H1 (cell line): ENCODE results near the gene ARF6. TPM values are rescaled to one million over a fixed set of nuclear protein-coding genes. Genes with fewer than 3 reads are reported as not detected.

ENCODE experiments used
- CTCF ChIA-PET: fragments of 300-600 bp; sonication (Branson Sonifier 250); formaldehyde crosslinking; loops from one replicate; lab custom pipeline; 2021; ENCODE audit not compliant: partially characterized antibody; lab: Charles Lee
- POLR2A ChIA-PET: fragments of 300-600 bp; sonication (Branson Sonifier 250); formaldehyde crosslinking; loops from one replicate; lab custom pipeline; 2021; ENCODE audit warnings: inconsistent platforms; ENCODE audit not compliant: partially characterized antibody; lab: Charles Lee
- DNase-seq, 2 experiments: peaks; one replicate each; pipeline versions ENCODE4 v3.0.0 to v3.0.0-alpha.2; 2010 to 2022; ENCODE audit warnings: low spot score in 2 of 2, low read depth in 1 of 2, mixed read lengths in 1 of 2
- FAIRE-seq: peaks from 2 replicates; lab custom pipeline; 2011; peaks lifted over from hg19 to GRCh38; lab: Jason Lieb, UNC
- H2AFZ ChIP-seq: 2 replicates; pipeline ENCODE4 v1.8.1; 2012; ENCODE audit warnings: low read length, inconsistent platforms
- H2AK5ac ChIP-seq: 2 replicates; pipeline ENCODE4 v1.6.1; 2013; ENCODE audit warnings: low read depth, low read length
- H2BK120ac ChIP-seq: replicated peaks from 2 replicates; pipeline ENCODE3; 2013; ENCODE audit warnings: low read depth, low read length, inconsistent platforms
- H2BK12ac ChIP-seq: 2 replicates; pipeline ENCODE4 v1.6.1; 2013; ENCODE audit warnings: low read depth, low read length
- H2BK15ac ChIP-seq: 2 replicates; pipeline ENCODE4 v1.6.1; 2013; ENCODE audit warnings: low read length
- H2BK20ac ChIP-seq: 2 replicates; pipeline ENCODE4 v1.6.1; 2013; ENCODE audit warnings: low read length
- H2BK5ac ChIP-seq: 2 replicates; pipeline ENCODE4 v1.6.1; 2013; ENCODE audit warnings: low read depth, low read length
- H3K14ac ChIP-seq: 2 replicates; pipeline ENCODE4 v1.6.1; 2013; ENCODE audit warnings: inconsistent platforms; ENCODE audit not compliant: insufficient read length
- H3K18ac ChIP-seq: 2 replicates; pipeline ENCODE4 v1.6.1; 2013; ENCODE audit warnings: low read length; ENCODE audit errors: extremely low read depth
- H3K23ac ChIP-seq: 2 replicates; pipeline ENCODE4 v1.6.1; 2013; ENCODE audit warnings: inconsistent platforms; ENCODE audit not compliant: insufficient read length
- H3K23me2 ChIP-seq: 2 replicates; pipeline ENCODE4 v1.6.1; 2013; ENCODE audit warnings: low read depth, low read length
- H3K27ac ChIP-seq: 2 replicates; pipeline ENCODE4 v1.6.1; 2011; ENCODE audit warnings: low read depth, low read length, inconsistent platforms
- H3K27me3 ChIP-seq, 4 experiments: replicated peaks in 1 of 4; 1 replicate in 1 of 4; 2 replicates in 3 of 4; pipeline versions ENCODE4 v1.6.1 to v1.8.1; 2011 to 2013; ENCODE audit warnings: low read length in 3 of 4, mild to moderate bottlenecking in 3 of 4, inconsistent platforms in 2 of 4, mixed read lengths in 2 of 4, moderate library complexity in 1 of 4; ENCODE audit not compliant: control insufficient read depth in 3 of 4, insufficient read depth in 3 of 4; ENCODE audit errors: extremely low read depth in 1 of 4
- H3K36me3 ChIP-seq, 4 experiments: 2 replicates each; pipeline versions ENCODE4 v1.6.1 to v1.8.1; 2011 to 2013; ENCODE audit warnings: mild to moderate bottlenecking in 4 of 4, low read length in 3 of 4, moderate library complexity in 2 of 4, control low read depth in 1 of 4, inconsistent platforms in 1 of 4; ENCODE audit not compliant: insufficient read depth in 4 of 4, control insufficient read depth in 2 of 4
- H3K4ac ChIP-seq: replicated peaks from 2 replicates; pipeline ENCODE3; 2013; ENCODE audit warnings: low read length, low read depth, mixed read lengths, inconsistent platforms; ENCODE audit not compliant: insufficient read length
- H3K4me1 ChIP-seq, 4 experiments: replicated peaks in 1 of 4; 1 replicate in 1 of 4; 2 replicates in 3 of 4; pipeline versions ENCODE4 v1.6.1 to v1.8.1; 2011 to 2013; ENCODE audit warnings: low read length in 3 of 4, inconsistent platforms in 2 of 4, mixed read lengths in 1 of 4; ENCODE audit not compliant: insufficient read depth in 4 of 4, control insufficient read depth in 3 of 4
- H3K4me2 ChIP-seq, 2 experiments: 2 replicates each; pipeline versions ENCODE4 v1.6.1 to v1.8.1; 2011 to 2013; ENCODE audit warnings: low read depth in 2 of 2, low read length in 2 of 2, control low read depth in 1 of 2, inconsistent platforms in 1 of 2, mild to moderate bottlenecking in 1 of 2; ENCODE audit not compliant: insufficient read depth in 1 of 2
- H3K4me3 ChIP-seq, 4 experiments: fragments of 200-600, 300-600 bp in 1 of 4; sonication (generic), shearing (Covaris generic), sonication (Bioruptor Twin) in 1 of 4; 2 replicates each; pipeline versions ENCODE4 v1.5.1 to v1.8.1; 2011 to 2016; ENCODE audit warnings: low read length in 4 of 4, low read depth in 3 of 4, control low read depth in 2 of 4, inconsistent platforms in 2 of 4, mild to moderate bottlenecking in 2 of 4, mixed read lengths in 1 of 4, moderate library complexity in 1 of 4; ENCODE audit not compliant: insufficient read depth in 2 of 4; ENCODE audit errors: extremely low read depth in 1 of 4
- H3K56ac ChIP-seq: replicated peaks from 2 replicates; pipeline ENCODE3; 2013; ENCODE audit warnings: low read depth, mild to moderate bottlenecking, mixed read lengths, low read length, inconsistent platforms; ENCODE audit not compliant: insufficient read length
- H3K79me1 ChIP-seq: 2 replicates; pipeline ENCODE4 v1.6.1; 2013; ENCODE audit warnings: low read depth, low read length, control low read depth
- H3K79me2 ChIP-seq, 2 experiments: 2 replicates each; pipeline versions ENCODE4 v1.6.1 to v1.8.1; 2012 to 2013; ENCODE audit warnings: low read length in 2 of 2, mild to moderate bottlenecking in 2 of 2, inconsistent platforms in 1 of 2; ENCODE audit not compliant: insufficient read depth in 2 of 2, control insufficient read depth in 1 of 2
- H3K9ac ChIP-seq, 4 experiments: replicated peaks in 1 of 4; 1 replicate in 1 of 4; 2 replicates in 3 of 4; pipeline versions ENCODE4 v1.6.1 to v1.8.1; 2011 to 2013; ENCODE audit warnings: low read depth in 3 of 4, low read length in 3 of 4, control low read depth in 2 of 4, mild to moderate bottlenecking in 2 of 4, moderate library complexity in 2 of 4, inconsistent platforms in 1 of 4; ENCODE audit errors: extremely low read depth in 1 of 4
- H3K9me3 ChIP-seq, 2 experiments: 2 replicates each; pipeline versions ENCODE4 v1.6.1 to v1.8.1; 2012 to 2013; ENCODE audit warnings: mild to moderate bottlenecking in 2 of 2, moderate library complexity in 2 of 2, control low read depth in 1 of 2, inconsistent platforms in 1 of 2, low read depth in 1 of 2, low read length in 1 of 2, mixed read lengths in 1 of 2; ENCODE audit not compliant: insufficient read depth in 2 of 2
- H4K20me1 ChIP-seq, 2 experiments: replicated peaks in 1 of 2; 2 replicates each; pipeline versions ENCODE3 to v1.8.1; 2011 to 2013; ENCODE audit warnings: inconsistent platforms in 2 of 2, low read length in 2 of 2, mild to moderate bottlenecking in 1 of 2; ENCODE audit not compliant: insufficient read depth in 2 of 2, control insufficient read depth in 1 of 2
- H4K5ac ChIP-seq: 2 replicates; pipeline ENCODE4 v1.6.1; 2013; ENCODE audit warnings: low read length, low read depth, mixed read lengths, inconsistent platforms; ENCODE audit not compliant: insufficient read length
- H4K8ac ChIP-seq: 2 replicates; pipeline ENCODE4 v1.8.0; 2013; ENCODE audit warnings: mild to moderate bottlenecking, moderate library complexity, low read length, inconsistent platforms; ENCODE audit not compliant: insufficient read depth; ENCODE audit errors: extremely low read depth
- H4K91ac ChIP-seq: replicated peaks from 2 replicates; pipeline ENCODE3; 2013; ENCODE audit warnings: low read length, mixed read lengths, inconsistent platforms; ENCODE audit not compliant: insufficient read length
- CTCF ChIP-seq, 3 experiments: IDR thresholded peaks; 1 replicate in 2 of 3; 2 replicates in 1 of 3; pipeline versions ENCODE4 v1.5.1 to v1.6.1; 2011; ENCODE audit warnings: low read length in 3 of 3, mild to moderate bottlenecking in 3 of 3, inconsistent platforms in 2 of 3, low read depth in 1 of 3, moderate library complexity in 1 of 3; ENCODE audit not compliant: insufficient read depth in 1 of 3; ENCODE audit errors: control extremely low read depth in 1 of 3
- JUND ChIP-seq: IDR thresholded peaks from 2 replicates; pipeline ENCODE4 v1.6.1; 2011; ENCODE audit warnings: mild to moderate bottlenecking, improper control_type of control experiment, low read length
- RAD21 ChIP-seq, 2 experiments: IDR thresholded peaks in 1 of 2; conservative IDR thresholded peaks in 1 of 2; 2 replicates each; pipeline ENCODE4 v1.6.1; 2011; ENCODE audit warnings: low read depth in 2 of 2, low read length in 2 of 2, improper control_type of control experiment in 1 of 2, inconsistent platforms in 1 of 2, mild to moderate bottlenecking in 1 of 2, moderate library complexity in 1 of 2
- SP2 ChIP-seq: IDR thresholded peaks from 2 replicates; pipeline ENCODE4 v1.6.1; 2012; ENCODE audit warnings: mild to moderate bottlenecking, low read length, inconsistent platforms
- SP4 ChIP-seq: IDR thresholded peaks from 2 replicates; pipeline ENCODE4 v1.6.1; 2012; ENCODE audit warnings: low read length, inconsistent platforms
- TAF1 ChIP-seq: IDR thresholded peaks from 2 replicates; pipeline ENCODE4 v1.6.1; 2011; ENCODE audit warnings: mild to moderate bottlenecking, low read depth, low read length
- WGBS, 2 experiments: shearing (Covaris generic) in 1 of 2; methylation state at CpG; one replicate each; pipeline versions ENCODE4 v1.1.6 to v1.1.7; 2013 to 2015; ENCODE audit warnings: low lambda C conversion rate in 2 of 2, mixed read lengths in 2 of 2, inconsistent platforms in 1 of 2, low coverage in 1 of 2, missing lambda C conversion rate in 1 of 2; ENCODE audit not compliant: insufficient replicate concordance in 2 of 2, insufficient coverage in 1 of 2, insufficient read length in 1 of 2; ENCODE audit errors: extremely low coverage in 1 of 2, missing lambda C conversion rate in 1 of 2; 5-methylcytosine and 5-hydroxymethylcytosine counted together
- polyA plus RNA-seq, 7 experiments: library from polyadenylated mRNA; depleted of rRNA in 3 of 7; stranded (reverse) in 5 of 7; unstranded in 2 of 7; fragments of >200 nt in 5 of 7; fragments of 200-250 nt in 2 of 7; gene quantifications; 1 replicate in 5 of 7; 2 replicates in 1 of 7; 4 replicates in 1 of 7; pipeline versions ENCODE4 v1.2.1 to v1.2.3, GENCODE V29; 2011 to 2013; ENCODE audit warnings: missing spikeins in 2 of 7, mixed read lengths in 2 of 7
- total RNA-seq: library from RNA; stranded (reverse); fragmentation: NEBNext Ultra II Directional; extraction: Animal tissue kit (Norgen Biotek cat#: 25700); gene quantifications from 2 replicates; pipeline ENCODE4 v1.2.1, GENCODE V29; 2021

The ARF6 gene
- total and polyA plus RNA-seq, 2 of the 8 experiments (the other 6 are each of a cell fraction or from before 2014, with no cell fraction given) = 17.2 to 56.7 TPM

- 100% methylated on average over 2 of the region's 2 CpGs; no CpG with 5 or more reads in 1 of the 2 experiments for WGBS, 2 experiments
- Histone ChIP-seq H4K91ac (no peak overlapping the region), H3K79me1 (no peaks in the 10 kb centered on the region), H3K79me2 (no peaks in the 10 kb centered on the region), H3K14ac (no peak overlapping the region), H3K27me3 (no peaks in the 10 kb centered on the region), H2BK20ac (no peak overlapping the region), H3K36me3 (no peaks in the 10 kb centered on the region), H3K9me3 (no peaks in the 10 kb centered on the region), H3K56ac (no peak overlapping the region), H3K27ac (no peak overlapping the region), H2AK5ac (no peak overlapping the region), H3K18ac (no peak overlapping the region), H3K4me3 (no peak overlapping the region), H4K20me1 (no peaks in the 10 kb centered on the region), H2BK15ac (no peak overlapping the region), H3K23ac (no peak overlapping the region), H3K4me2 (no peak overlapping the region), H2BK12ac (no peak overlapping the region), H4K5ac (no peak overlapping the region), H2AFZ (no peak overlapping the region), H2BK120ac (no peak overlapping the region), H3K4ac (no peak overlapping the region), H3K9ac (no peak overlapping the region), H3K23me2 (0 out of 2 replicates have a peak, but pooled peaks cover 1% of the 10 kb centered on the region), H2BK5ac (no peak overlapping the region), H4K8ac (no peak overlapping the region), H3K4me1 (no peaks in the 10 kb centered on the region)
- no peak for DNase-seq
- FAIRE-seq = no peak
- ChIA-PET POLR2A (no interaction called here), CTCF (no interaction called here)
- TF ChIP-seq RAD21 (IDR thresholded peaks at IDR 0.05 in 1 of 2, conservative IDR thresholded peaks at IDR 0.05 in 1 of 2; ENCODE audit: low read depth in 2 of 2, low read length in 2 of 2) = no peak
- no peak for TF ChIP-seq SP2
- no peak for TF ChIP-seq TAF1
- TF ChIP-seq CTCF (IDR thresholded peaks at IDR 0.05; ENCODE audit: control extremely low read depth in 1 of 3, insufficient read depth in 1 of 3, low read depth in 1 of 3, low read length in 3 of 3) = no peak
- no peak for TF ChIP-seq SP4
- no peak for TF ChIP-seq JUND
Measured at GRCh38 chr14:49920935-49921334, 28.1 kb downstream of the ARF6 start.
